ENCODE results near the gene EBPL. TPM values are rescaled to one million over a fixed set of nuclear protein-coding genes. Genes with fewer than 3 reads are reported as not detected.

The EBPL gene
- total RNA-seq, 2 experiments from 2014 or later, result 39.5 to 43.5 TPM

- DNase-seq, result no peak
- CTCF ChIA-PET, result no interaction called here
- no peak for ATAC-seq
- no peak overlapping the region for H3K27ac Mint-ChIP-seq
- H3K4me1 Mint-ChIP-seq, result peaks cover 1% of the 10 kb centered on the region
- H3K9me3 Mint-ChIP-seq (ENCODE audit: low read depth), result no peaks in the 10 kb centered on the region
- H3K27me3 Mint-ChIP-seq, result no peaks in the 10 kb centered on the region
- no peak overlapping the region for H3K4me3 Mint-ChIP-seq
- H3K36me3 Mint-ChIP-seq, result no peaks in the 10 kb centered on the region
These were observed 37.3 kb downstream of the EBPL start for GRCh38 chr13:49654011-49654410.

GRCh38 chr13:49653478-49653877 lies 37.8 kb downstream of the EBPL start:
- Mint-ChIP-seq H3K4me3 (no peak overlapping the region), H3K27ac (no peak overlapping the region), H3K9me3 (ENCODE audit: low read depth) (no peaks in the 10 kb centered on the region), H3K4me1 (peaks cover 1% of the 10 kb centered on the region), H3K27me3 (no peaks in the 10 kb centered on the region), H3K36me3 (no peaks in the 10 kb centered on the region)
- ATAC-seq (no peak), DNase-seq (no peak)
- CTCF ChIA-PET, result no interaction called here

- no peaks in the 10 kb centered on the region for H3K27me3 Mint-ChIP-seq
- CTCF ChIA-PET, result no interaction called here
- H3K27ac Mint-ChIP-seq, result no peak overlapping the region
- H3K9me3 Mint-ChIP-seq (ENCODE audit: low read depth), result no peaks in the 10 kb centered on the region
- ATAC-seq, result peak; percentile 49
- no peaks in the 10 kb centered on the region for H3K36me3 Mint-ChIP-seq
- no peak overlapping the region for H3K4me3 Mint-ChIP-seq
- H3K4me1 Mint-ChIP-seq, result peaks cover 1% of the 10 kb centered on the region
- DNase-seq, result peak; percentile 46
These were observed 38.7 kb downstream of the EBPL start for GRCh38 chr13:49652355-49653305.

GRCh38 chr13:49651570-49652354 lies 39.5 kb downstream of the EBPL start:
- ATAC-seq, result no peak
- Mint-ChIP-seq H3K36me3 (no peaks in the 10 kb centered on the region), H3K4me3 (no peak overlapping the region), H3K9me3 (ENCODE audit: low read depth) (no peaks in the 10 kb centered on the region), H3K4me1 (peaks cover 1% of the 10 kb centered on the region), H3K27me3 (no peaks in the 10 kb centered on the region), H3K27ac (no peak overlapping the region)
- CTCF ChIA-PET, result no interaction called here
- DNase-seq, result no peak

GRCh38 chr13:49649963-49650312 lies 41.3 kb downstream of the EBPL start:
- no peaks in the 10 kb centered on the region for H3K27me3 Mint-ChIP-seq

GRCh38 chr13:49649244-49649962 lies 41.9 kb downstream of the EBPL start:
- H3K4me3 Mint-ChIP-seq, result no peak overlapping the region
- no peak for DNase-seq
- H3K27ac Mint-ChIP-seq, result no peak overlapping the region
- no peak for ATAC-seq
- no peaks in the 10 kb centered on the region for H3K27me3 Mint-ChIP-seq
- H3K9me3 Mint-ChIP-seq (ENCODE audit: low read depth), result no peaks in the 10 kb centered on the region
- H3K4me1 Mint-ChIP-seq, result peaks cover 8% of the 10 kb centered on the region
- CTCF ChIA-PET, result no interaction called here
- no peaks in the 10 kb centered on the region for H3K36me3 Mint-ChIP-seq

More at GRCh38 chr13:49649963-49650312, 41.3 kb downstream of the EBPL start:
- Mint-ChIP-seq H3K36me3 (no peaks in the 10 kb centered on the region), H3K4me1 (peaks cover 8% of the 10 kb centered on the region), H3K27ac (no peak overlapping the region), H3K4me3 (no peak overlapping the region), H3K9me3 (ENCODE audit: low read depth) (no peaks in the 10 kb centered on the region)
- CTCF ChIA-PET, result no interaction called here
- no peak for ATAC-seq
- DNase-seq, result no peak

GRCh38 chr13:49646688-49647087 lies 44.6 kb downstream of the EBPL start:
- Mint-ChIP-seq H3K36me3 (no peaks in the 10 kb centered on the region), H3K4me1 (peaks cover 7% of the 10 kb centered on the region), H3K9me3 (ENCODE audit: low read depth) (no peaks in the 10 kb centered on the region), H3K27ac (no peak overlapping the region), H3K27me3 (no peaks in the 10 kb centered on the region), H3K4me3 (no peak overlapping the region)
- CTCF ChIA-PET, result interaction anchor here (0.7 kb wide), 1 partner anchor 87 kb away, joined by 3 read pairs; no protein-coding TSS in a partner anchor
- no peak for ATAC-seq
- DNase-seq, result no peak

- Mint-ChIP-seq H3K36me3 (no peaks in the 10 kb centered on the region), H3K27me3 (no peaks in the 10 kb centered on the region), H3K9me3 (ENCODE audit: low read depth) (no peaks in the 10 kb centered on the region), H3K27ac (no peak overlapping the region), H3K4me1 (peaks cover 7% of the 10 kb centered on the region), H3K4me3 (no peak overlapping the region)
- no peak for ATAC-seq
- CTCF ChIA-PET, result interaction anchor here (1.3 kb wide), 1 partner anchor 39 kb away, joined by 3 read pairs; no protein-coding TSS in a partner anchor
- DNase-seq, result no peak
These were observed 45.8 kb downstream of the EBPL start for GRCh38 chr13:49645451-49645850.

- Mint-ChIP-seq H3K4me1 (peaks cover 7% of the 10 kb centered on the region), H3K27ac (no peak overlapping the region), H3K4me3 (no peak overlapping the region), H3K9me3 (ENCODE audit: low read depth) (no peaks in the 10 kb centered on the region), H3K27me3 (no peaks in the 10 kb centered on the region), H3K36me3 (peaks cover 2% of the 10 kb centered on the region)
- no peak for DNase-seq
- no peak for ATAC-seq
- CTCF ChIA-PET, result no interaction called here
These were observed 48.1 kb downstream of the EBPL start for GRCh38 chr13:49643035-49643646.

GRCh38 chr13:49641801-49642291 lies 49.4 kb downstream of the EBPL start:
- DNase-seq, result no peak
- Mint-ChIP-seq H3K4me1 (peaks cover 7% of the 10 kb centered on the region), H3K4me3 (no peak overlapping the region), H3K9me3 (ENCODE audit: low read depth) (no peaks in the 10 kb centered on the region), H3K27me3 (no peaks in the 10 kb centered on the region), H3K36me3 (peaks cover 2% of the 10 kb centered on the region), H3K27ac (no peak overlapping the region)
- no peak for ATAC-seq
- CTCF ChIA-PET, result interaction anchor here (1.2 kb wide), 1 partner anchor 13 kb away, joined by 3 read pairs; the partner anchor contains the start of gene ARL11

- H3K27me3 Mint-ChIP-seq, result no peaks in the 10 kb centered on the region
- peaks cover 2% of the 10 kb centered on the region for H3K36me3 Mint-ChIP-seq
- peaks cover 21% of the 10 kb centered on the region for H3K4me1 Mint-ChIP-seq
- H3K27ac Mint-ChIP-seq, result no peak overlapping the region
- no peaks in the 10 kb centered on the region for H3K9me3 Mint-ChIP-seq (ENCODE audit: low read depth)
- ATAC-seq (no peak), DNase-seq (no peak)
- H3K4me3 Mint-ChIP-seq, result no peak overlapping the region
- CTCF ChIA-PET, result no interaction called here
These were observed 52.6 kb downstream of the EBPL start for GRCh38 chr13:49638744-49639072.

GRCh38 chr13:49638030-49638743 lies 53.1 kb downstream of the EBPL start:
- Mint-ChIP-seq H3K27me3 (no peaks in the 10 kb centered on the region), H3K36me3 (peaks cover 2% of the 10 kb centered on the region), H3K9me3 (ENCODE audit: low read depth) (no peaks in the 10 kb centered on the region), H3K27ac (no peak overlapping the region), H3K4me3 (no peak overlapping the region), H3K4me1 (peaks cover 21% of the 10 kb centered on the region)
- CTCF ChIA-PET, result no interaction called here
- ATAC-seq (no peak), DNase-seq (no peak)
